Raji (cell line): ENCODE results near the gene SIAE.

Source experiments
- POLR2A ChIP-seq: IDR thresholded peaks from 2 replicates; pipeline ENCODE4 v1.6.1; 2011; ENCODE audit warnings: low read depth, low read length, control low read depth; ENCODE audit not compliant: insufficient read depth

SIAE gene

DNA sequence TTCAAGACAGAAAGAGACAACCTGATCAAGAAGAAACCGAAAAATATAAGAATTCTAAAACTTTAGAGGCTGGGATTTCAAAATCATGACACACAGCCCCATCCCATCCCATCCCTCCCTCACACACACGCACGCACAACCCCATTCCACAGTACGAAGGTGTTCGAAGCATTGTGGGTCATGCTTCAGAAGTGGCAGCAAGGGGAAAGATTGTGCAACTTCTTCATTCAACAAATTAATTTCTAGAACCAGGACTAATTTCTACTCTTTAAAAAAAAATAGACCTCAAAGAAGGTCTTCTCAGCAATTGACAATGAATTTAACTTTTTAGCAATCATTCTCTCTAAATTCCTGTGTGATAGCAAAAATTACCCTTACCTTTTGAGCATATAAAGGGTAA is 1.0 kb upstream of the SIAE start:
- TF ChIP-seq POLR2A: no peak

DNA sequence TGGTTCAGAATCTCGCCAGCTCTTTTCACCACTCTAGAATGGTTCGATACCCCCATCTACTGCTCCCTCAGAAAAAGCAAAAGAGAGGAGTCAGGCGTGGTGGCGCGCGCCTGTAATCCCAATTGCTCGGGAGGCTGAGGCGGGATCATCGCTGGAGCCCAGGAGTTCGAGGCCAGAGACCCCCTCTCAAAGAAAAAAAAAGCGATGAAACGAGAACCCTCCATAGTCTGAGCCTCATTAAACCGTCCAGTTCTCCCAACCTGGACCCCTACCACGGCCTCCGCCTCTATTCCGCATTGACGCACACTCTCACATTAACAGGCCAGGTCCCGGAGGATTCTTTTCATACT is 604 bp upstream of the SIAE start:
- TF ChIP-seq POLR2A: no peak

DNA sequence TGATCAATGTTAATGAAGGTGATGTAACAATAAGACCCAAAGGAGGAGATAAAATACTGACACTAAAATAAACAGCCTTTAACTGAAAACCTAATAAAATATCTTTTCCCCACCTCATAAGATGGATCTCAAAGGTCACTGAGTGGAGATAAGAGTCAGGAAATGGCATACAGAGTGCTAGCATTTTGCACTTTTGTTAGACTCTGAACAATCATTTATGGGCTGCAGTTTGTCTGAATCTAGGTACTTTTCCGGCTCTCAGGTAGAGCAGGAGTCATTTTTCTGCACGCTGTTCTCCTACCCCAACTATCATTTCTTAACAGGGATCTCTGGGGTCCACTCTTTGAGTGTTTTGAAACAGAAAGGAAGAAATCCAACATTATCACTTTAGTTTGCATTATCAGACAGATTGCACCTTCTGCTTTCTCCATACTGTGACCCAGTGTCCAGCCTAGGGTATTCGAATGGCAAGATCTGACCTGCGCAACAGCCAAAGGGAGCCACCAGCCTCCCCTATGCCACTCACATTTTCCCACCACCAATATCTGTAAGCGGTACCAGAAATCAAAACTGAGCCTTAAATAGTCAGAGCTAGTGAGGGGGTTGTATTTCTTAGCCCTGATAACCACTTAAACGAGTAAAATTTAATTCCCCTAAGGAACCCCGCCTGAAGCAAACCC is 863 bp downstream of the SIAE start:
- TF ChIP-seq POLR2A: no peak

DNA sequence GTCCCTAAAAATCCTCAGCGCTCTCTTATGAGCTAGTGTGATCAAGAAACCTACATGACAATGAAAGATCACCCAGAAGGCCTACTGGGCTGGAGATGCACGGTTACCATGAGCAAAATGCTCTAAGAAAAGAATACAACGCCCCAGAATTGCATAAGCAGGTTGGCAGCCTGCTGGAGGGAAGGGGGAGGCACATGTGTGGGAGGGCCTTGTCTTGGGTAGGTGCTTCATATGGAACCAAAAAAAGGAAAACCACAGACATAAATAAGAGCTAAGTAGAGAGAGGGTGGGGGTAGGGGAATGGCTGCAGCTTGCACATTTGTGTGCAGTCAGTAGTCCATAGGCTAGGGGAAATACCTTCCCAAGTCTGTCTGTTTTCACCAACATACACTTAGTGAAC is 2.8 kb downstream of the SIAE start:
- no peak for TF ChIP-seq POLR2A

DNA sequence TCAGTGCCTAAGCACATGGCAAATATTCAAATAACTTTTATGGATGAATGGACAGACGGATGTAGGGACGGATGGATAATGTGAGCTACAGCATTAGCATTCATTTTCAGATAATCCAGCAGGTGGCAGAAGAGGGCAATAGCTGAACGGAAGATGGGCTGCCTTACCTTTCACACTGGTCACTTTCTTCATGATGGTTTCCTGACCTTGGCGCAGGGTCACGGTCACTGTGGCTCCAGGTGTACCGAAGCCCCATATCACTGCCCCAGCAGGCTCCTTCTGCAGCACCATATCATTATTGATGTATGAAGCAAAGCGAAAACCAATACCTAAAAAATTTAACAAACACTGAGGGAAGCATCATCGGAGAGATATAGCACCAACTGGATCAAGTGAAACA is 4.3 kb downstream of the SIAE start:
- TF ChIP-seq POLR2A: no peak

DNA sequence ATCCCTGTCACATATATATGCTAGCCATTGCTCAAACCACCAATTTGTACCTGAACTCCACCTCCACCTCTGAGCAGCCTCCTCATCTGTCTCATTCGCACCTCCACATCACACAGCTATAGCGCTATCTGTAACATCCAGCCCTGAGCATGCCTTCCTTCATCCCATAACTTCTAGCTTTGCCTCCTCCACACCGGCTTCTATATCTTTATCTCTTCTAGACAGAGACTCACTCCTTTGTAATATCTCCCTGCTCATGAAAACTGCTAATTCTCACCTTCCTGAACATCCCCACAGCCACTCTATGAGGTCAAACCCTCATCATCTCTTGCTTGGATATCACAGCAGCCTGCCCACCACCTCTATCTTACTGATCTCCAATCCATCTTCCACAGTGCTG is 5.9 kb downstream of the SIAE start:
- no peak for TF ChIP-seq POLR2A

DNA sequence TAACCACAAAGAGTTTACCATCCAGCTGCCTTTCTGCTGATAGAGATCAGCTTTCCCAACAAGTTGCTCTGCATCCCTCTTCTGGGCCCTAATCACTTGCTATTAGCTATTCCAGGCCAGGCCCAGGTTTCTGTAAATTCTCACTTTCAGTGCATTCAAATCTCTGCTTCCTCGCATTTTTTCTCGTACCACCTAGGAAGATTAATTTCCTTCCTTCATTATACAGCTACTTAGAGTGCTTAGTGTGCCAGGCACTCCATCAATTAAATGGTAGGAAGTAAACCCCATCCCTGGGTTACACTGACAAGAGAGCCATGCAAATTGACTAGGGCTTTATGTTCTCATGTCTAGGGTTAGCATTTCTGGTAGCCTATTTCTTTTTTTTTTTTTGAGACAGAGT is 9.7 kb downstream of the SIAE start:
- TF ChIP-seq POLR2A: no peak

DNA sequence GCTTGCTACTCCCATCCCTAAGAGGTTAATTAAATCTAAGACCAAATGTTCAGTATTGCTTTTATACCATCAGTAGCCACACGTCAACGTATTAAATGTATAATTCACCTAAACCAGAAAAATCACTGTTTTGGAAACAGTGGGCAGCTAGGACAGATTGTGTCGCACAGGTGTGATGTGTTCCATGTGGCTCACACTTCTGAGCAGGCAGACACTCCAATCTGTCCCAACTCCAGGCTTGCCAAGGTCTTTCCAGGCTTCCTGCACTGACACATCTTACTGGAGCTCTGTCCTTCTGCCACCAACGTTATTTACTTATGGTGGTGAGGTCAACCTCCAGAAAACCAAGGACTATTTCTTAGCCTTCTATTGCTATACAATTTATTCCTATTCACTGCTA is 11.4 kb downstream of the SIAE start:
- no peak for TF ChIP-seq POLR2A

DNA sequence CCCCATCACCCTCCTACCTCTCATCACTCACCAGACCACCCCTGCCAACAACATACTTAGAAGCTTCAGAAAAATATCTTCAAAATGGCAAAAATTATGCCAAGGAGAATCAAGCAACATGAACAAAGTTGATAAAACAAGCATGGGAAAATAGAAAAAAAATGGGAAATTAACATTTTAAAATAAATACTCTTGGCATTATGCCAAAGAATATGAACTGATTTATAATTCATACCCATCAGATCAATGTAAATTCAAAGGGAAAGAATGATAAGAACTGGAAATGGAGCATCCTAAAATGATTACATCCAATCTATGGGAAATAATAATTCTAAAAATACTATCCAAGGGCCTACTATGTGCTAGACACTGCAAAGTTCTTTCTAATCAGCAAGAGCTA is 12.0 kb downstream of the SIAE start:
- TF ChIP-seq POLR2A: no peak

DNA sequence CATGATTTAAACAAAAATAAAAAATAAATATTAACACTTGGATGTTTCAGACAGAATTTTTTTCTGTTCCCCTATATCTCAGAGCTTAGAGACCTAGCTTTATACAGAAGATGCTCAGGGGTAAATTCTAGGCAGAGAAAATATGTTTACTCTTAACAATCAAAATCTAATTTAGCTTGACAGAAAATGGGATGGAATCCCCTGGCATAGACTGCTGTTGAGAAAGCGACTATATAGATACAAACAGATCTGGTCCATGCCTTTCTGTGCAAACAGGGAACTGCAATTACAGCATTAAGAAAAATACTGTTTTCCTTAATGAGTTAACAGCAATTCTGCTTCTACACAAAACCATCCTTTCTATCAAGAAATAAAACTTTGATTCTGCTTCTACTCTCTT is 14.6 kb downstream of the SIAE start:
- TF ChIP-seq POLR2A: no peak

DNA sequence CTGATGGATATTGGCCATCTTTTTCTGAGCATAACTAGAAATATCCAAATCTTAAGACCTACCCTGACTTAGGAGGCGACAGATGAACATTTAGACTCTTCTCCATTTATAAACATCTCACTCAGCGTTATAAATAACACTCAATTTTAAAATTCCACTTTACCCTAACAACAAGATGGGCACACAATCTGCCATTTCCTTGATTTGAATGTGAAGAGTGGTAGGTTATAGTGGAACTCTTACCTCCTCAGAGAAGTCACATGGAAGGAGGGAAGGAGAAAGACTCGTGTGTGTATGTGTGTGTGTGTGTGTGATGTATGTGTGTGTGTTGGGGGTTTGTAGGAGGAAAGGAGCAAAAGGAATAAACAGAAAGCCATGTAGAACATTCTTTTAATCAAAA is 15.0 kb downstream of the SIAE start:
- TF ChIP-seq POLR2A: no peak

DNA sequence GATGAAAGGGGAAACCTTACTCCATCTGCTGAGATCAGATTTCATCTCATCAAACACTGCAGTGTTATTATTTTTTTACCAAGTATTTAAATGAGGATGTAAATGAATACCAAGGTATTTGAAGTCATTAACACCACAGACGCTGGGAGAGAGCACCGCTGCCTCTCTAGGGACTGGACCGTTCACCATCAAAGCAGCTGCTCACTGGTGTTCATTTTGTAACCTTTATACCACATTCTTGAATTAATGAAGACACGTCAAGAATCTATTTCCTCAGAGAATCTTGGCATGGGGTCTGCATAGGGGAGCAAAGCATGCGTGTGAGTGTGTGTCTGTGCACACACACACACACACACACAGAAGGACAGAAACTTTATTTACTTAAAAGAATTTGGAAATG is 15.6 kb downstream of the SIAE start:
- no peak for TF ChIP-seq POLR2A

DNA sequence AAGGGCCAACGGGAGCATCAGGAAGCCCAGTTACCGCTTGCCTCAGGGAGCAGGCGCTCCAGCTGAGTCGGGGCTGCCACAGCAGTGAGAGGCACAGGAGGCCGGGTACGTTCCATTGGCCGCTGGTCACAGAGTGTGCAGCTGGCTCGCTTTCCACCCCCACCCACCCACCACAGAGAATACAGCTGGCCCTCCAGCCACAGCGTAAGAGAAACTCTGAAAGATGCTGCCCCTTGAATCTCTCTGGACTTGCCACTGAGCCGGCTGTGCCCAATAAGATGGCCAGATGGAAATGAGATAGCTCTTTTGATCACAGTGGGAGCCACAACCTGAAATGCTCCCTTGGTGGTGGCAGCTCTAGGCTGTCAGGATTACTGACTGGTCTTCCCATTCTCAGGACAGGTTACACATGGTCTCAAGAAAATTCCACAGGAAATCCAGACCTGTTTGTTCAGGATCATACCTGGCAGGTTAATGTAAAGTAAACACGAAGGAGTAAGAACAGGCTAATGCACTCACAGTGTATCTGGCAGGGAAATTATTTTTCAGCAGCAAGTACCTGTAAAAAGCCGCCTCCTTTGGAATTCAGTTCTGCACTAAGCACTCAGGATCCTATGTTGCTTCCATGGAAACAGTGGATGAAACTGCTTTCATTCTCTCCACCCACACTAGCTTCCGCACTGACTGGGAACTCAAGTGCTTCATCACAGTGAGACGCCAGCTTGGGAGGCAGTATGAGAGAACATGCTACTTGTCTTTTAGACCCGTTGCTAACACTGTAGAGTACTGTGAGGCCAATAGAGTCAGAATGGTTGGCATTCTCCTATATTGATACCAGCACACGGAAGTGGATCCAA is 16.5 kb downstream of the SIAE start:
- TF ChIP-seq POLR2A: no peak

DNA sequence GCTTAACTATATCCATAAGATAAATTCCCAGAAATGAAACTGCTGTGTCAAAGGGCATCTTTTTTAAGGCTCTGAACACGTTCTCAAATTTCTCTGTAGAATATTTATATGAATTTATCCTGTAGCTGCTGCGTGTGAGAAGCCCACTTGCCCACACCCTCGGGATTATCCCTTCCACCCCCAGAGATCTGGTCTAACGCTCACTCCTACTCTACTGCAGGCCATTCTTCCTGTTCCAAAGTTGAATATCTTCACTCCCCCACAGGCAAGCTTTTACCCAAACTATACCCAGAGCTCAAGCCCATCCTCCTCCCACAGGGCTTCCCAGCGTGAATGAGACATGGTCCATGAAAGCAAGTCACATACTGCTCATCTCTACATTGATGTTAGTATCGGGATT is 24.9 kb downstream of the SIAE start:
- TF ChIP-seq POLR2A: no peak

DNA sequence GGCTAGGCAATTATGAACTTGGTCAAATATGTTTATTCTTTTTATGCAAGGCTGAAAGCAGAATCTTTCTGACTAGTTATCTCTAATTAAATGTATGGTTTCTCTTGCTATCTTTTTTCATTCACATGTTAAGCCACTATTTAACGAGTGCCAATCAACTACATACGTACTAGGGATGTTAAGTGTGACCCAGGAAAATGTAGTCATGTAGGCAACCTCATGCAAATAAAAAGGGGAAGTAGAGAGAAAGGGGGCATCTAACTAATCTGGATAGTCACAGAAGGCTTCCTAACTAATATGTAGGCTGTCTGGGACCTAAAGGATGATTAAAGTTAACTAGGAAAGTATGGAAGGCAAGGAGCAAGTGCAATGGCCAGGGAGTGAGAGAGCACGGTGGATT is 27.4 kb downstream of the SIAE start:
- TF ChIP-seq POLR2A: no peak

DNA sequence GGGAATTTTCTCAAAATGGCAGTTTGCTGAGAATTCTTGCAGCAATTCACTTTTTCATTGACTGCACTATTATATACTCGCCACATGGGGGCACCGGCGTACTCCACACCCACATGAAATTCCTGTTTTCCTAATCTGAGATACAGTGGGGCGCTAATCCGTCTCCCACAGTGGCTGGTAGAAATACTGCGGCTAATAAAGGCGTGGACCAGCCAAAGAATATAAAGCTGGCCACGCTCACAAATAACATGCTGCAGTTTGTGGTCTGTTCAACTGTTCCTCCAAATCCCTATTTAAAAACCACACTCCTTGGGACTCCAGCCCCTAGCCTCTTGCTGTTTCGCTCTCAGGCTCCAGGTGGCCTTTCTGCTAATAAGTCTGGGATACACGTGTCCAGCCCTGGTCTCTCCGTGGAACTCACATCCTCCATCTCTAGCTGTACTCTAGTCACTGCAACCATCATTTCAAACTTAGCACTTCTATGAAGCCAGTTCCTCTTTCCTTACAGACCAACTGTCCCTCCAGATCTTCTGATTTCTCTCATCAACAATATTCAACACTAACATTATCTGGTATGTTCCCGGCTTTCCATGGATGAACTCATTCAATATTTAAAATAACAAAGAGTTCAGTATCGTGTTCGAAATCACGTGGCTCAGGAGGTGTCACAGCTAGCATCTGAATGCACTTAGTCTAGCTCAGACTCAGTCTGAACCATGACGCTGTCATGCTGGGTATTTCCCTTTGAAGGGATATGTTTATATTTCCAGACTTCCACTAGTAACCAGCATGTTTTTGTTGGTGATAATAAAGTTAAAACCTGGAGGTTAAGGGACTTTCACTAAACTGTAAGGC is 28.9 kb downstream of the SIAE start:
- no peak for TF ChIP-seq POLR2A
